Measurements from ENCODE around the gene RNPC3. TPM values are rescaled to one million over a fixed set of nuclear protein-coding genes. Genes with fewer than 3 reads are reported as not detected.
"Not testable (repeated sequence)": the region's sequence is repeated elsewhere in the genome, so short reads cannot be mapped to it uniquely, and the experiment has no call there.

The RNPC3 gene
- total and polyA plus RNA-seq, 7 donors: 6.2 to 42.4 (median 28.1) TPM

- no peaks in the 10 kb centered on the region for H3K27me3 ChIP-seq
- TF ChIP-seq POLR2A (IDR thresholded peaks at IDR 0.05): no peak
- no peaks in the 10 kb centered on the region for H3K9me3 ChIP-seq
- peaks cover 19 to 98% (median 43%) of the 10 kb centered on the region in 4 donors for H3K36me3 ChIP-seq
- H3K4me3 ChIP-seq: no peak overlapping the region
- WGBS, 2 donors: 96 to 97% methylated on average over 3 of the region's 3 CpGs
- intact Hi-C loops (cut with DNase I): no loop called here
- no peaks in the 10 kb centered on the region for H3K4me1 ChIP-seq
- no peak for DNase-seq
- H3K27ac ChIP-seq: no peak overlapping the region
Measured at GRCh38 chr1:103547840-103548239, 22.3 kb downstream of the RNPC3 start.

- Histone ChIP-seq H3K4me1 (no peaks in the 10 kb centered on the region), H3K9me3 (no peaks in the 10 kb centered on the region), H3K4me3 (no peak overlapping the region), H3K27ac (no peak overlapping the region), H3K27me3 (no peaks in the 10 kb centered on the region), H3K36me3 (peaks cover 2 to 18% (median 3%) of the 10 kb centered on the region in 4 donors)
- TF ChIP-seq POLR2A (IDR thresholded peaks at IDR 0.05) (no peak), POLR2AphosphoS5 (IDR thresholded peaks at IDR 0.05) (no peak), EP300 (IDR thresholded peaks at IDR 0.05) (no peak), CTCF (IDR thresholded peaks at IDR 0.05) (no peak)
- intact Hi-C loops (cut with DNase I): no loop called here
- DNase-seq: no peak
Measured at GRCh38 chr1:103560427-103560826, 34.9 kb downstream of the RNPC3 start.

- H3K4me3 ChIP-seq; intact Hi-C loops (cut with DNase I): not testable (repeated sequence)
- H3K27ac ChIP-seq: peak overlapping the region; percentile 0 to 57 (median 46)
Measured at GRCh38 chr1:103561124-103561523, 35.6 kb downstream of the RNPC3 start.

GRCh38 chr1:103561643-103562395 is 36.3 kb downstream of the RNPC3 start:
- H3K9me3 ChIP-seq: no peaks in the 10 kb centered on the region
- no peak for DNase-seq
- no peaks in the 10 kb centered on the region for H3K27me3 ChIP-seq
- H3K4me1 ChIP-seq: no peaks in the 10 kb centered on the region
- peak overlapping the region in 1 of 4 donors; percentile 5 for H3K4me3 ChIP-seq
- peak overlapping the region; percentile 5 to 57 (median 46) for H3K27ac ChIP-seq
- intact Hi-C loops (cut with DNase I): no loop called here
- peak in 1 of 4 donors; percentile 23 for TF ChIP-seq EP300 (IDR thresholded peaks at IDR 0.05)
- TF ChIP-seq CTCF (IDR thresholded peaks at IDR 0.05): no peak
- peak in 3 of 4 donors; percentile 14 to 38 (median 20) for TF ChIP-seq POLR2AphosphoS5 (IDR thresholded peaks at IDR 0.05)
- TF ChIP-seq POLR2A (IDR thresholded peaks at IDR 0.05): no peak
- H3K36me3 ChIP-seq: peaks cover 0 to 11% (median 1%) of the 10 kb centered on the region in 4 donors
- WGBS, 2 donors: 68 to 80% methylated on average over 2 of the region's 2 CpGs

More at GRCh38 chr1:103561124-103561523, 35.6 kb downstream of the RNPC3 start:
- H3K27me3 ChIP-seq, DNase-seq, H3K9me3 ChIP-seq, H3K4me1 ChIP-seq: not testable (repeated sequence)
- H3K36me3 ChIP-seq: peaks cover 0 to 12% (median 1%) of the 10 kb centered on the region in 4 donors
- WGBS, 2 donors: 81 to 86% methylated on average over 3 of the region's 3 CpGs

GRCh38 chr1:103563056-103563455 is 37.6 kb downstream of the RNPC3 start:
- H3K27me3 ChIP-seq: no peaks in the 10 kb centered on the region
- TF ChIP-seq EP300 (IDR thresholded peaks at IDR 0.05) (no peak), POLR2A (IDR thresholded peaks at IDR 0.05) (no peak), POLR2AphosphoS5 (IDR thresholded peaks at IDR 0.05) (no peak), CTCF (IDR thresholded peaks at IDR 0.05) (no peak)
- no peak for DNase-seq
- no peaks in the 10 kb centered on the region for H3K4me1 ChIP-seq
- intact Hi-C loops (cut with DNase I): no loop called here
- H3K27ac ChIP-seq: peak overlapping the region in 1 of 4 donors; percentile 45
- peaks cover 0 to 5% (median 0%) of the 10 kb centered on the region in 4 donors for H3K36me3 ChIP-seq
- H3K9me3 ChIP-seq: no peaks in the 10 kb centered on the region
- 84 to 85% methylated on average over 4 of the region's 4 CpGs for WGBS, 2 donors
- H3K4me3 ChIP-seq: no peak overlapping the region
